Neural progenitor cell (in vitro differentiated cells): ENCODE results near the gene LSMEM2. TPM values are rescaled to one million over a fixed set of nuclear protein-coding genes. Genes with fewer than 3 reads are reported as not detected.

Experiments used
- DNase-seq: peaks from one replicate; pipeline ENCODE4 v3.0.0-alpha.2; 2016; ENCODE audit warnings: low spot score
- H2AFZ ChIP-seq: fragments of 200-600 bp; sonication (generic); replicated peaks from 2 replicates; pipeline ENCODE4 v1.6.1; 2016; ENCODE audit warnings: antibody characterized with exemption
- H3F3A ChIP-seq: fragments of 200-600 bp; sonication (generic); 2 replicates; pipeline ENCODE4 v1.6.1; 2016; ENCODE audit warnings: antibody characterized with exemption, low read depth
- H3K27ac ChIP-seq: fragments of 200-600 bp; sonication (generic); 2 replicates; pipeline ENCODE4 v1.5.1; 2016; ENCODE audit warnings: mild to moderate bottlenecking
- H3K27me3 ChIP-seq: fragments of 200-600 bp; sonication (generic); 2 replicates; pipeline ENCODE4 v1.6.1; 2016; ENCODE audit warnings: mild to moderate bottlenecking, moderate library complexity
- H3K36me3 ChIP-seq: fragments of 200-600 bp; sonication (generic); 2 replicates; pipeline ENCODE4 v1.5.1; 2016
- H3K4me1 ChIP-seq: fragments of 200-600 bp; sonication (generic); 2 replicates; pipeline ENCODE4 v1.6.1; 2016; ENCODE audit warnings: mixed run types
- H3K4me2 ChIP-seq: fragments of 200-600 bp; sonication (generic); 2 replicates; pipeline ENCODE4 v1.6.1; 2016
- H3K4me3 ChIP-seq: fragments of 200-600 bp; sonication (generic); 2 replicates; pipeline ENCODE4 v1.5.1; 2016
- H3K79me2 ChIP-seq: fragments of 200-600 bp; sonication (generic); 2 replicates; pipeline ENCODE4 v1.6.1; 2016; ENCODE audit warnings: low read depth
- H3K9ac ChIP-seq: fragments of 200-600 bp; sonication (generic); 2 replicates; pipeline ENCODE4 v1.6.1; 2016
- H3K9me3 ChIP-seq: fragments of 200-600 bp; sonication (generic); 2 replicates; pipeline ENCODE4 v1.5.1; 2016; ENCODE audit warnings: low read depth
- H4K20me1 ChIP-seq: fragments of 200-600 bp; sonication (generic); 2 replicates; pipeline ENCODE4 v1.6.1; 2016; ENCODE audit warnings: low read depth
- H3K27ac Mint-ChIP-seq: 3 replicates; pipeline ENCODE4 v1.8.0; 2021; ENCODE audit warnings: mixed read lengths
- H3K27me3 Mint-ChIP-seq: 2 replicates; pipeline ENCODE4 v1.8.0; 2022; ENCODE audit warnings: low read depth, mild to moderate bottlenecking, inconsistent platforms, moderate library complexity, mixed read lengths; ENCODE audit not compliant: insufficient read depth
- H3K36me3 Mint-ChIP-seq: 3 replicates; pipeline ENCODE4 v1.8.0; 2021; ENCODE audit warnings: mixed read lengths
- H3K4me1 Mint-ChIP-seq: 3 replicates; pipeline ENCODE4 v1.8.0; 2021; ENCODE audit warnings: mixed read lengths
- H3K4me3 Mint-ChIP-seq: 3 replicates; pipeline ENCODE4 v1.8.0; 2021; ENCODE audit warnings: mild to moderate bottlenecking, moderate library complexity, mixed read lengths
- H3K9me3 Mint-ChIP-seq: 3 replicates; pipeline ENCODE4 v1.8.0; 2020; ENCODE audit warnings: mixed read lengths
- CTCF ChIP-seq: fragments of 200-600 bp; sonication (generic); IDR thresholded peaks from 2 replicates; pipeline ENCODE4 v1.5.1; 2017; ENCODE audit warnings: antibody characterized with exemption, mild to moderate bottlenecking
- EZH2 ChIP-seq: fragments of 200-600 bp; sonication (generic); IDR thresholded peaks from 2 replicates; pipeline ENCODE4 v1.6.1; 2017; ENCODE audit warnings: antibody characterized with exemption, mild to moderate bottlenecking, moderate library complexity
- EZH2phosphoT487 ChIP-seq: fragments of 200-600 bp; sonication (generic); IDR thresholded peaks from 2 replicates; pipeline ENCODE4 v1.6.1; 2017; ENCODE audit warnings: antibody characterized with exemption
- total RNA-seq: library from RNA; depleted of rRNA; stranded (reverse); fragments of >200 nt; gene quantifications from 2 replicates; pipeline ENCODE4 v1.2.3, GENCODE V29; 2015; ENCODE audit warnings: low replicate concordance

Gene LSMEM2
- total RNA-seq, 1 donor from 2014 or later: not detected

- Histone ChIP-seq H3K27ac (no peak within 1 kb of the TSS), H3K79me2 (peaks cover 19% of the 10 kb centered on the region), H3K36me3 (no peaks in the 10 kb centered on the region), H3K27me3 (no peaks in the 10 kb centered on the region), H2AFZ (peak within 1 kb of the TSS; percentile 3), H3F3A (peaks cover 32% of the 10 kb centered on the region), H3K4me3 (peak within 1 kb of the TSS; percentile 82), H3K9ac (peak within 1 kb of the TSS; percentile 78), H3K9me3 (no peaks in the 10 kb centered on the region), H3K4me1 (peaks cover 10% of the 10 kb centered on the region), H3K4me2 (peak within 1 kb of the TSS; percentile 96), H4K20me1 (peaks cover 15% of the 10 kb centered on the region)
- H3K27ac Mint-ChIP-seq: peak within 1 kb of the TSS; percentile 50
- peak; percentile 99 for DNase-seq
- H3K36me3 Mint-ChIP-seq: peaks cover 2% of the 10 kb centered on the region
- H3K9me3 Mint-ChIP-seq: no peaks in the 10 kb centered on the region
- peaks cover 26% of the 10 kb centered on the region for H3K4me1 Mint-ChIP-seq
- no peak for TF ChIP-seq EZH2phosphoT487
- peak within 1 kb of the TSS; percentile 95 for H3K4me3 Mint-ChIP-seq
- peaks cover 6% of the 10 kb centered on the region for H3K27me3 Mint-ChIP-seq
These were observed 49.2 kb downstream of the LSMEM2 start, which contains the start of gene TUSC2 for GRCh38 chr3:50327943-50328691. Gene TUSC2, minus strand, starts transcription at chr3:50328223. Its CDS starts 124 bp downstream, at chr3:50328099.

GRCh38 chr3:50330330-50330729 lies 51.4 kb downstream of the LSMEM2 start:
- peaks cover 10% of the 10 kb centered on the region for H3K4me1 ChIP-seq
- TF ChIP-seq EZH2phosphoT487 (no peak), CTCF (no peak), EZH2 (no peak)
- peaks cover 2% of the 10 kb centered on the region for H3K36me3 Mint-ChIP-seq
- no peak overlapping the region for H3K4me3 ChIP-seq
- no peak overlapping the region for H3K27ac Mint-ChIP-seq
- peaks cover 30% of the 10 kb centered on the region for H4K20me1 ChIP-seq
- H3F3A ChIP-seq: peaks cover 17% of the 10 kb centered on the region
- H2AFZ ChIP-seq: no peak overlapping the region
- peaks cover 41% of the 10 kb centered on the region for H3K79me2 ChIP-seq
- H3K9ac ChIP-seq: no peak overlapping the region
- peaks cover 2% of the 10 kb centered on the region for H3K27me3 Mint-ChIP-seq
- H3K9me3 Mint-ChIP-seq: no peaks in the 10 kb centered on the region
- no peak overlapping the region for H3K4me2 ChIP-seq
- H3K27me3 ChIP-seq: no peaks in the 10 kb centered on the region
- no peaks in the 10 kb centered on the region for H3K36me3 ChIP-seq
- H3K9me3 ChIP-seq: no peaks in the 10 kb centered on the region
- no peak for DNase-seq
- H3K4me1 Mint-ChIP-seq: peaks cover 20% of the 10 kb centered on the region
- H3K27ac ChIP-seq: no peak overlapping the region
- H3K4me3 Mint-ChIP-seq: no peak overlapping the region

GRCh38 chr3:50331364-50331907 lies 52.5 kb downstream of the LSMEM2 start:
- Mint-ChIP-seq H3K4me1 (peaks cover 30% of the 10 kb centered on the region), H3K27ac (no peak overlapping the region), H3K9me3 (no peaks in the 10 kb centered on the region), H3K4me3 (no peak overlapping the region), H3K27me3 (peaks cover 4% of the 10 kb centered on the region), H3K36me3 (peaks cover 2% of the 10 kb centered on the region)
- DNase-seq: no peak
- Histone ChIP-seq H4K20me1 (peaks cover 41% of the 10 kb centered on the region), H3K4me2 (no peak overlapping the region), H3K4me3 (no peak overlapping the region), H3F3A (peaks cover 18% of the 10 kb centered on the region), H3K27me3 (no peaks in the 10 kb centered on the region), H3K9ac (no peak overlapping the region), H3K4me1 (peaks cover 20% of the 10 kb centered on the region), H3K36me3 (no peaks in the 10 kb centered on the region), H3K27ac (no peak overlapping the region), H3K9me3 (no peaks in the 10 kb centered on the region), H2AFZ (no peak overlapping the region), H3K79me2 (peaks cover 50% of the 10 kb centered on the region)
- no peak for TF ChIP-seq EZH2phosphoT487
- TF ChIP-seq CTCF: no peak
- no peak for TF ChIP-seq EZH2
